GM20000 (cell line): ENCODE results near the gene GIMAP5.
"Not testable (repeated sequence)": the region's sequence is repeated elsewhere in the genome, so short reads cannot be mapped to it uniquely, and the experiment has no call there.

Experiments used
- DNase-seq: peaks from one replicate; pipeline ENCODE4 v3.0.0; 2012; ENCODE audit warnings: low spot score
- CTCF ChIP-seq: IDR thresholded peaks from 2 replicates; pipeline ENCODE4 v1.5.1; 2012; ENCODE audit warnings: mild to moderate bottlenecking, control low read depth; ENCODE audit errors: extremely low read depth, missing control alignments

Gene GIMAP5

GRCh38 chr7:150769768-150770167, 32.5 kb downstream of the GIMAP5 start:
- DNase-seq, result no peak
- TF ChIP-seq CTCF, result no peak

- not testable (repeated sequence) for DNase-seq
Measured at GRCh38 chr7:150774131-150774530, 36.9 kb downstream of the GIMAP5 start.

GRCh38 chr7:150778014-150778737, 41.0 kb downstream of the GIMAP5 start:
- DNase-seq, result no peak
- no peak for TF ChIP-seq CTCF

- TF ChIP-seq CTCF, result peak; percentile 82
- peak; percentile 63 for DNase-seq
Measured at GRCh38 chr7:150778738-150779301, 41.6 kb downstream of the GIMAP5 start.

GRCh38 chr7:150780292-150780691, 43.1 kb downstream of the GIMAP5 start:
- no peak for TF ChIP-seq CTCF
- DNase-seq, result no peak

- TF ChIP-seq CTCF, result no peak
- no peak for DNase-seq
Measured at GRCh38 chr7:150781103-150781502, 43.9 kb downstream of the GIMAP5 start.

GRCh38 chr7:150781961-150782360, 44.7 kb downstream of the GIMAP5 start:
- no peak for TF ChIP-seq CTCF
- DNase-seq, result no peak
